Subcutaneous abdominal adipose tissue (tissue), 5 donors: ENCODE data around the gene AAK1.
"Not testable (repeated sequence)": the region's sequence is repeated elsewhere in the genome, so short reads cannot be mapped to it uniquely, and the experiment has no call there.

Source experiments
- H3K27ac ChIP-seq: one replicate; pipeline ENCODE4 v1.7.0; 2013; ENCODE audit warnings: low read depth, mild to moderate bottlenecking, inconsistent platforms, low read length, moderate library complexity
- H3K27me3 ChIP-seq, 5 donors: one replicate each; pipeline ENCODE4 v1.7.0; 2013; ENCODE audit warnings: low read length in 5 of 5, inconsistent platforms in 1 of 5; ENCODE audit not compliant: control insufficient read depth in 5 of 5, insufficient read depth in 4 of 5
- H3K36me3 ChIP-seq, 5 donors: one replicate each; pipeline ENCODE4 v1.7.0; 2013; ENCODE audit warnings: low read length in 5 of 5; ENCODE audit not compliant: control insufficient read depth in 5 of 5, insufficient read depth in 5 of 5
- H3K4me1 ChIP-seq, 5 donors: one replicate each; pipeline ENCODE4 v1.7.0; 2013; ENCODE audit warnings: low read length in 5 of 5, mild to moderate bottlenecking in 3 of 5, moderate library complexity in 1 of 5; ENCODE audit not compliant: control insufficient read depth in 5 of 5, insufficient read depth in 5 of 5
- H3K4me3 ChIP-seq, 5 donors: one replicate each; pipeline ENCODE4 v1.7.0; 2013; ENCODE audit warnings: low read length in 5 of 5, low read depth in 1 of 5
- H3K9ac ChIP-seq, 5 donors: one replicate each; pipeline ENCODE4 v1.7.0; 2013; ENCODE audit warnings: low read length in 5 of 5, mild to moderate bottlenecking in 4 of 5, moderate library complexity in 3 of 5
- H3K9me3 ChIP-seq, 5 donors: one replicate each; pipeline ENCODE4 v1.7.0; 2013; ENCODE audit warnings: low read length in 5 of 5; ENCODE audit not compliant: control insufficient read depth in 5 of 5
- donor health status: healthy.
- donor health status: healthy.
- donor health status: healthy.
- donor health status: healthy.
- donor health status: healthy.

Gene AAK1

DNA sequence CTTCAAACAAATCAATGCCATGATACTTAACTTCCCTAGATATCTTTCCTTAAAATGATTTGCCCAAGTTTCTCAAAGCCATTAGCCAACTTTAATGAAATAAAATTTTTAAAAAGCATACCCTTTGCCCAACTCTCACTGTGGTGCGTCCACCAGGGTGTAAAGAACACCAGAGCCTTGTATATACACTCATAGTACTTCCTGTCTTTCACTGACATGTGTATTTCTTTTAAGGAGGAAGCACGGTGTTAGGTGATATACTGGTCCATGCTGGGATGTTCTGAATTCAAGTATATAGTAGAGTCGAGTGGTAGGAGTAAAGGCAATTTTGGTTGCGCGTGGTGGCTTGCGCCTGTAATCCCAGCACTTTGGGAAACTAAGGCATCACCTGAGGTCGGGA lies 22.7 kb downstream of the AAK1 start:
- H3K4me1 ChIP-seq = peaks cover 3 to 35% (median 19%) of the 10 kb centered on the region in 5 donors
- H3K36me3 ChIP-seq = no peaks in the 10 kb centered on the region
- no peaks in the 10 kb centered on the region for H3K9me3 ChIP-seq
- no peak overlapping the region for H3K9ac ChIP-seq
- no peak overlapping the region for H3K27ac ChIP-seq
- no peak overlapping the region for H3K4me3 ChIP-seq
- no peaks in the 10 kb centered on the region for H3K27me3 ChIP-seq

DNA sequence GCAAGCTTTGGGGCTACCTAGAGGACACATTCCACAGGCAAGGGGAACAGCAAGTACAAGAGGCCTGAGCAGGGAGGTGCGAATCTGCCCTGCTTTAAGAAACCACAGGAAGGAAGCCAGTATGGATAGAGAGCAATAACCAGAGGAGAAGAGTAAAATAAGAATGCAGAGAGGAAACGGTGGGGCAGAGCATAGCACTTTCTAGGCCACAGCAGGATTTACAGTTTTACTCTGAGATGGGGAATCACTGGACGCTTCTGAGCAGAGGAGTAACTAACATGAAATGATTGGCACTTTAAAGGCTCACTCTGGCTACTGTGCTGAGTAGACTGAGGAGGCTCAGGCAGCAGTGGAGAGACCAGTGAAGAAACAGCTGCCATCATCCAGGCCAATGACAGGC lies 23.8 kb downstream of the AAK1 start:
- H3K4me1 ChIP-seq = peaks cover 0 to 31% (median 13%) of the 10 kb centered on the region in 5 donors
- H3K9me3 ChIP-seq = no peaks in the 10 kb centered on the region
- H3K36me3 ChIP-seq = no peaks in the 10 kb centered on the region
- no peak overlapping the region for H3K9ac ChIP-seq
- no peaks in the 10 kb centered on the region for H3K27me3 ChIP-seq
- H3K4me3 ChIP-seq = no peak overlapping the region
- no peak overlapping the region for H3K27ac ChIP-seq

DNA sequence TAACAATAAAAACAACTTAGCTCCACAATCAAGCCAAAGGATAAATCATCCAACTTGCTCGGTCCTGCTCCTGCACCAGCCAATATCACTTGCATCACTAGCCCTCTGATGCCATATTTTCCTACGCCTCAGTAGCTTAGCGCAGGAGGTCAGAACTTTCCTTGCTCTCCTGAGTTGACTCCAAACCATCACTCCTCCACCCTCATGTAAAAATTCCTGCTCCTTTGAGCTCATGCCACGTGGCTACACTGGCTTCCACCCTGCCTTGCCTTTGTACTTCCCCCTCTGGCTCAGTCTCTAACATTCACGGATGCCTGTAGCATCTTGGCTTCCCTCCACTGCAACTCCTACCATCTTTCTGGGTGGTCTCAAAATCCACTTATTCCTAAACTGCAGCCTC lies 25.2 kb downstream of the AAK1 start:
- Histone ChIP-seq H3K4me3 (no peak overlapping the region), H3K27ac (no peak overlapping the region), H3K36me3 (no peaks in the 10 kb centered on the region), H3K9me3 (no peaks in the 10 kb centered on the region), H3K27me3 (no peaks in the 10 kb centered on the region), H3K4me1 (peaks cover 0 to 24% (median 13%) of the 10 kb centered on the region in 5 donors), H3K9ac (no peak overlapping the region)

DNA sequence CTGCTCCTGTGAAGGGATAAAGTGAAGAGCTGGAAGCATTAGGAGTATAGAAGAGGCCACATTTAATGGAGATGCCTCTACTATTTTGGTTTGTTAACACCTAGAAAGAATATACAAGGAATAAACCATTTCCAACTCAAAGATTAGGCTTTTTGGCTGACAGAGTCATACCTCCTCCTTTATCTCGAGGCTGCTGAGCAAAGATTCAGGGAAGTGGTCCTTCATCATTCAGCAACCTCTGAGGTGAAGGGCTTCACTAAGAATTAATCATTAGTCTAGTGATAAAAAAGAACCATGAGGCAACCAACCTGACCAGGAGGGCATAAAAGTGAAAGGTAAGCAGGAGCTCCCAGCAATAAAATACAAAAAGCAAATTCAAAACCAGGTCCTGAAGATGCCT lies 25.8 kb downstream of the AAK1 start:
- no peaks in the 10 kb centered on the region for H3K27me3 ChIP-seq

DNA sequence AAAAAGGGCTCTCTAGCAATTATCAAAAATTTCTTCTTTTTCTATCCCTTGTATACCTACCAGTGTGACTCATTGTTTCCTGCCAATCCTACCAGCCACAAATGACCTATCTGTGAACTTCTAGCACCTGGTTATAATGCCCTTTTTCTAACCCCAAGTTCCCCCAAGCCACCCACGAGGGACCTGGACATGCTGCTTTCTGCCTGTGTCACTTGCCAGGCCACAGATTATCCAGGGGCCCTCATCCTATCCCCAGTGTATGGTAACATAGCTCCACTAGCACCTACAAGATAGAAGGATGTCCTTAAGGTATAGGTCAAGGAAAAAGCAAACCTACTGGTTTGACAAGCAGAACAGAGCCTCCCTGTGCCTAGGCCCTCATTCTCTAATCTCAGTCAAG lies 26.8 kb downstream of the AAK1 start:
- H3K4me3 ChIP-seq = no peak overlapping the region
- H3K27ac ChIP-seq = no peak overlapping the region
- peaks cover 0 to 24% (median 13%) of the 10 kb centered on the region in 5 donors for H3K4me1 ChIP-seq
- no peaks in the 10 kb centered on the region for H3K27me3 ChIP-seq
- no peak overlapping the region for H3K9ac ChIP-seq
- H3K36me3 ChIP-seq = no peaks in the 10 kb centered on the region
- H3K9me3 ChIP-seq = no peaks in the 10 kb centered on the region

More for the DNA sequence above, 25.8 kb downstream of the AAK1 start:
- Histone ChIP-seq H3K9me3 (no peaks in the 10 kb centered on the region), H3K4me3 (no peak overlapping the region), H3K9ac (no peak overlapping the region), H3K36me3 (no peaks in the 10 kb centered on the region), H3K4me1 (peaks cover 0 to 24% (median 13%) of the 10 kb centered on the region in 5 donors), H3K27ac (no peak overlapping the region)

DNA sequence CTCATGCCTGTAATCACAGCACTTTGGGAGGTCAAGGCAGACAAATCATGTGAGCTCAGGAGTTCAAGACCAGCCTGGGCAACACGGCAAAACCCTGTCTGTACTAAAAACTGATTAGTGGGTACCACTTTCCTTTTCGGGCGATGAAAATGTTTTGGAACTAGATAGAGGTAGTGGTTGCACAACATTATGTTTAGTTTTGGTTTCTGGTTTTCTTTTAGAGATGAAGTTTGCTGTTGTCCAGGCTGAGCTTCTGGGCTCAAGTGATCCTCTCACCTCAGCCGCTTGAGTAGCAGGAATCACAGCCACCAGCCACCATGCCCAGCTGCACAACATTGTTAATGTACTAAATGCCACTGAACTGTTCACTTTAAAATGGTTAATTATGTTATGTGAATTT lies 27.6 kb downstream of the AAK1 start:
- H3K4me1 ChIP-seq = peaks cover 0 to 24% (median 13%) of the 10 kb centered on the region in 5 donors
- H3K9ac ChIP-seq = no peak overlapping the region
- H3K27ac ChIP-seq = no peak overlapping the region
- no peaks in the 10 kb centered on the region for H3K27me3 ChIP-seq
- H3K36me3 ChIP-seq = no peaks in the 10 kb centered on the region
- H3K9me3 ChIP-seq = no peaks in the 10 kb centered on the region
- H3K4me3 ChIP-seq = no peak overlapping the region

DNA sequence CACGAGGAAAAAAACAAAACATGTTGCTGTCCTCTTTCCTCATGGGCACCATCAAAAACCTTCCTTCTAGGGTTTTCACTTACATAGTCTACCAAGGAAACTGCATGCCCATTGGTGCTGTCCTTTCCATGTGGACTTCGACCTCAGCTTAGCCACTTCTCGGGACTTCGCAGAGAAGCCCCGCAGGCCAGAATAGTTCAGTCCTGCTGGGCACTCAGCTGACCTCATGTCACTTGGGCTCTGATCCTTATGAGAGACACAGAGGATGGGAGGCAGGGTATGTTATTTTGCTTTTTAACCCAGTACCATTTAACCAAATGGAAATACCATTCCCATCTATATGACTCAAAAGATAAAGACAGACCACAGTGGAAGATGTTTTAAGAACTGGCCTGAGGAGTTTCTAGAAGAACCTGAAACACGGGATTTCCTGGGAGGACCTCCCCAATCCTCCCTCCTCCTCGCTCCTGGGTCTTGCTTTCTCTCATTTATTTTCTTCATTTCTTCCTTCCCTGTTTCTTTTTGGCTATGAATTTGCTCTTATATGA lies 28.4 kb downstream of the AAK1 start:
- no peak overlapping the region for H3K9ac ChIP-seq
- H3K27me3 ChIP-seq = no peaks in the 10 kb centered on the region
- no peak overlapping the region for H3K27ac ChIP-seq
- H3K4me3 ChIP-seq = no peak overlapping the region
- H3K36me3 ChIP-seq = no peaks in the 10 kb centered on the region
- peaks cover 0 to 20% (median 11%) of the 10 kb centered on the region in 5 donors for H3K4me1 ChIP-seq
- no peaks in the 10 kb centered on the region for H3K9me3 ChIP-seq

DNA sequence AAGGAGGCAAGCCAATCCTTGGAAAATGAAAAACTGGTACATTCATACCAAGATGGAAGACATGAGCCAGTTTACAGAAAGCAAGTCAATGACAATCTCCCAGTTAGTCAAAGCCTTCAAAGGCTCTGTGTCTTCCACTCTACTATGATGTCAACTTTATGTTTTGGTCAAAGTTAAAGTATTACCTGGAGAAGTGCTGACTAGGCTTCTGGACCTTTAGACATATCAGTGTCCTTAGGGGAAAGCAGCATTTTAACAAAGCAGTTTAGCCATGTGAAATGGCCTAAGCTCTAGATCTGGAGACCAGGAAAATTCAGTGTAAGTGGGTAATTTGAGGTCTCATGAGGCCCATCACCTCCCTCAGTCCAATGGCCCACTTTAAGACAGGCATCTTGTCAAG lies 30.8 kb downstream of the AAK1 start:
- Histone ChIP-seq H3K9ac (no peak overlapping the region), H3K27me3 (no peaks in the 10 kb centered on the region), H3K36me3 (no peaks in the 10 kb centered on the region), H3K4me3 (no peak overlapping the region), H3K4me1 (peaks cover 0 to 3% (median 0%) of the 10 kb centered on the region in 5 donors), H3K27ac (no peak overlapping the region), H3K9me3 (no peaks in the 10 kb centered on the region)

DNA sequence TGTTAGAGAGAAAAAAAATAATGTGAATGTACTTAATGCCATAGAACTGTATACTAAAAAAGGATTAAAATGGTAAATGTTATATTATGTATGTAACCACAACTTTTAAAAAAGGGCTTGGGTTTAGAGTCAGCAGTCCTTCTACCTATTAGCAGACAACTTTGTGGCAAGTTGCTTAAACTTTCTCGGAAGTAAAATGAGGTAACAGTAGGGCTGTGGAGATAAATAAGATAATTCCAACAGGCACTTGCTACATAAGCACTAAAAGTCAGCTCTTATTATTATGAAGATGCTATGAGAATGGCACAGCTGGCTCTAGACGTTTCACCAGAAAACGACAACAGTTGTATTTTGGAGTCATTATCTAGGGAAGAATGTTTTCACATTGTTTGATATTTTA lies 31.3 kb downstream of the AAK1 start:
- Histone ChIP-seq H3K36me3 (no peaks in the 10 kb centered on the region), H3K9ac (no peak overlapping the region), H3K4me1 (peaks cover 0 to 3% (median 0%) of the 10 kb centered on the region in 5 donors), H3K27ac (no peak overlapping the region), H3K27me3 (no peaks in the 10 kb centered on the region), H3K9me3 (no peaks in the 10 kb centered on the region), H3K4me3 (no peak overlapping the region)

DNA sequence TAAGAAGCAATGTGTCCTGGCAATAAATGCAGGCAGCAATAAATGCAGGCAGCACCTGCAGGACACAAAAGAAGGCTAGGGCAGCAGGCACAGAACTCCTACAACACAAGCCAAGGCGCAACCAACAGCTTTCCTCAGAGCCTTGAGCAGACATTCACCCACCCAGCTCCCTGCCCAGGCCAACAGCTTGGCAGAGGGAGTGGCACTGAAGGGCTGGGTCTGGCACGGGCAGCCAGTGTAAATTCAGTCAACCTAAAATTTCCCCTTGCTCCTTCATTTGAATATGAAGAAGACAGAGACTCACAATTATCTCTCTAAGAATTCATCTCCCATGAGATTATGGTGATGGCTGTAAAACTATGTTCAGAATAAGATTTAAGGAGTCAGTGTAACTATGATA lies 35.4 kb downstream of the AAK1 start:
- Histone ChIP-seq H3K27ac (no peak overlapping the region), H3K4me1 (peaks cover 0 to 2% (median 0%) of the 10 kb centered on the region in 5 donors), H3K4me3 (no peak overlapping the region), H3K27me3 (no peaks in the 10 kb centered on the region), H3K9ac (no peak overlapping the region), H3K36me3 (no peaks in the 10 kb centered on the region), H3K9me3 (no peaks in the 10 kb centered on the region)

DNA sequence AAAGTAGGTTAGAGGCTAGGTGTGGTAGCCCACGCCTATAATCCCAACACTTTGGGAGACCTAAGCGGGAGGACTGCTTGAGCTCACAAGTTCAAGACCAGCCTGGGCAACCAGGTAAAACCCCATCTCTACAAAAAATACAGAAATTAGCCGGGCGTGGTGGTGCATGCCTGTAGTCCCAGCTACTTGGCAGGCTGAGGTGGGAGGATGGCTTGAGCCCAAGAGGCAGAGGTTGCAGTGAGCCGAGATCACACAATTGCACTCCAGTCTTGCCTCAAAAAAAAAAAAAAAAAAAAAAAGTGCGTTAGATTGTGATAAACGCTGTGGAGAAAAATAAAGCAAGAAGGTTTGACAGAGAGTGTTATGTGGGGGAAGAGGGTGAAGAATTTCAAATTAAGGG lies 36.8 kb downstream of the AAK1 start:
- H3K4me1 ChIP-seq, H3K4me3 ChIP-seq, H3K9me3 ChIP-seq, H3K36me3 ChIP-seq, H3K9ac ChIP-seq, H3K27me3 ChIP-seq, H3K27ac ChIP-seq: not testable (repeated sequence)
